ENCODE results near the gene PCBP3. TPM values are rescaled to one million over a fixed set of nuclear protein-coding genes. Genes with fewer than 3 reads are reported as not detected.

PCBP3 gene
- total RNA-seq, 1 donor from 2014 or later: 11.8 TPM

- no peak for TF ChIP-seq CTCF (IDR thresholded peaks at IDR 0.05)
- no peaks in the 10 kb centered on the region for H3K4me1 Mint-ChIP-seq (ENCODE audit: low read depth)
- no peak for DNase-seq (ENCODE audit: low spot score)
- peaks cover 15% of the 10 kb centered on the region for H3K27me3 Mint-ChIP-seq (ENCODE audit: low read depth)
- peaks cover 3% of the 10 kb centered on the region for H3K9me3 Mint-ChIP-seq (ENCODE audit: low read depth)
- H3K36me3 Mint-ChIP-seq (ENCODE audit: low read depth): no peaks in the 10 kb centered on the region
- H3K27ac Mint-ChIP-seq (ENCODE audit: unreplicated experiment): no peak overlapping the region
- no peak overlapping the region for H3K4me3 Mint-ChIP-seq (ENCODE audit: unreplicated experiment)
Measured at GRCh38 chr21:45630876-45631275, 12.6 kb upstream of the PCBP3 start.

GRCh38 chr21:45631540-45631939 lies 12.0 kb upstream of the PCBP3 start:
- no peak overlapping the region for H3K27ac Mint-ChIP-seq (ENCODE audit: unreplicated experiment)
- no peak for DNase-seq (ENCODE audit: low spot score)
- H3K4me1 Mint-ChIP-seq (ENCODE audit: low read depth): no peaks in the 10 kb centered on the region
- peaks cover 3% of the 10 kb centered on the region for H3K9me3 Mint-ChIP-seq (ENCODE audit: low read depth)
- TF ChIP-seq CTCF (IDR thresholded peaks at IDR 0.05): no peak
- no peaks in the 10 kb centered on the region for H3K36me3 Mint-ChIP-seq (ENCODE audit: low read depth)
- peaks cover 15% of the 10 kb centered on the region for H3K27me3 Mint-ChIP-seq (ENCODE audit: low read depth)
- no peak overlapping the region for H3K4me3 Mint-ChIP-seq (ENCODE audit: unreplicated experiment)

GRCh38 chr21:45632160-45632559 lies 11.4 kb upstream of the PCBP3 start:
- no peak for TF ChIP-seq CTCF (IDR thresholded peaks at IDR 0.05)
- no peak for DNase-seq (ENCODE audit: low spot score)
- no peaks in the 10 kb centered on the region for H3K36me3 Mint-ChIP-seq (ENCODE audit: low read depth)
- no peak overlapping the region for H3K27ac Mint-ChIP-seq (ENCODE audit: unreplicated experiment)
- peaks cover 15% of the 10 kb centered on the region for H3K27me3 Mint-ChIP-seq (ENCODE audit: low read depth)
- H3K9me3 Mint-ChIP-seq (ENCODE audit: low read depth): peaks cover 3% of the 10 kb centered on the region
- no peak overlapping the region for H3K4me3 Mint-ChIP-seq (ENCODE audit: unreplicated experiment)
- no peaks in the 10 kb centered on the region for H3K4me1 Mint-ChIP-seq (ENCODE audit: low read depth)

GRCh38 chr21:45632637-45633251 lies 10.8 kb upstream of the PCBP3 start:
- Mint-ChIP-seq H3K4me3 (ENCODE audit: unreplicated experiment) (no peak overlapping the region), H3K27ac (ENCODE audit: unreplicated experiment) (no peak overlapping the region), H3K27me3 (ENCODE audit: low read depth) (peaks cover 15% of the 10 kb centered on the region), H3K4me1 (ENCODE audit: low read depth) (no peaks in the 10 kb centered on the region), H3K36me3 (ENCODE audit: low read depth) (no peaks in the 10 kb centered on the region), H3K9me3 (ENCODE audit: low read depth) (peaks cover 3% of the 10 kb centered on the region)
- DNase-seq (ENCODE audit: low spot score): no peak
- no peak for TF ChIP-seq CTCF (IDR thresholded peaks at IDR 0.05)

- DNase-seq (ENCODE audit: low spot score): no peak
- H3K9me3 Mint-ChIP-seq (ENCODE audit: low read depth): no peaks in the 10 kb centered on the region
- H3K27ac Mint-ChIP-seq (ENCODE audit: unreplicated experiment): no peak overlapping the region
- peaks cover 2% of the 10 kb centered on the region for H3K27me3 Mint-ChIP-seq (ENCODE audit: low read depth)
- no peak overlapping the region for H3K4me3 Mint-ChIP-seq (ENCODE audit: unreplicated experiment)
- TF ChIP-seq CTCF (IDR thresholded peaks at IDR 0.05): no peak
- no peaks in the 10 kb centered on the region for H3K36me3 Mint-ChIP-seq (ENCODE audit: low read depth)
- H3K4me1 Mint-ChIP-seq (ENCODE audit: low read depth): peaks cover 12% of the 10 kb centered on the region
Measured at GRCh38 chr21:45634511-45635183, 8.9 kb upstream of the PCBP3 start.

Data from chondrocyte (in vitro differentiated cells).